ENCODE data around the gene LGSN.
"Not testable (repeated sequence)": the region's sequence is repeated elsewhere in the genome, so short reads cannot be mapped to it uniquely, and the experiment has no call there.

LGSN gene

DNA sequence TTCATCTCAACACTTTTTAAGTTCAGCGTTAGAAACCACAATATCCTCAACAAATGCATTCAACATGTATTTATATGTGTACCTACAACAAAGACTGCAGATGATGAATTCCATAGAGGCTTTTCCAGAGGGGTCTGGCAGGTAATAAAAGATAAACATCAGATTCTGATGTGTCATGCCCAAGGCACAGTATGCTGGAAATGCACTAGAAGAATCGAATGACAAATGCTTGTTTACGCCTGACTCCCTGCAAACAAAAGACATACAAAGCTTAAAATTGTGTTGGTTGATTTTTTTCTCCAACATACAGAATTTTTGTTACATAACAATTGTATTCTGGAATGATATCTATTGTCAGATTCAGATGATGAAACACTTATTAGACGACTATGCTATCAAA, at the start of gene LGSN:
LGSN (minus strand) TSS at position 45 of the 400 bp plus-strand sequence; CDS start at position 5, 40 bp downstream.
- no peak for DNase-seq

GRCh38 chr6:63368347-63368746, 48.6 kb upstream of the LGSN start:
- DNase-seq = no peak

- DNase-seq = not testable (repeated sequence)
These were observed 42.8 kb upstream of the LGSN start for GRCh38 chr6:63362500-63363120.

GRCh38 chr6:63357384-63357783, 37.6 kb upstream of the LGSN start:
- DNase-seq = not testable (repeated sequence)

DNA sequence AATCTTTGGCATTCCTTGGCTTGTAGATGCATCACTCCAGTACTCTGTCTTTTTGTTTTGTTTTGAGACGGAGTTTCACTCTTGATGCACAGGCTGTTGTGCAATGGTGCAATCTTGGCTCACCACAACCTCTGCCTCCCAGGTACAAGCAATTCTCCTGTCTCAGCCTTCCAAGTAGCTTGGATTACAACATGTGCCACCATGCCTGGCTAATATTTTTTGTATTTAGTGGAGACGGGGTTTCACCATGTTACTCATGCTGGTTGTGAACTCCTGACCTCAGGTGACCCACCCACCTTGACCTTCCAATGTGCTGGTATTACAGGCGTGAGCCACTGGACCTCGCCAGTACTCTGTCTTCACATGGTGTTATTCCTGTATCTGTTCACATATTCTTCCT, 35.8 kb upstream of the LGSN start:
- no peak for DNase-seq

DNA sequence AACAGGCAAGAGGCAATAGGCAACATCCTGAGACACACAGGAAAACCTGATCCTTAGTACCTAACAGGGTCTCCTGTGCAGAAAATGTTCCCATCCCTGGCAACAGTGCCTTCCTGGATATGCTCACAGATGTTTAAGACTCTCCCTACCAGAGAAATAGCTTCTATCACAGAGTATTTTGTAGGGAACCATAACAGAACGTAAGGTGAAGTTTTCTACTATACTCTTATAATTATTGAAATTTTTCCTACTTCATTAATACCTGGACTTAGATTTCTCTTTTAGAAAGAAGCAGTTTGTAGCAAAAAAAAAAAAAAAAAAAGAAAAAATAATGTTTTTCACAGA, 33.5 kb upstream of the LGSN start:
- DNase-seq = no peak

GRCh38 chr6:63352544-63353285, 32.9 kb upstream of the LGSN start:
- DNase-seq = peak in 17 of 56 donors; percentile 3 to 44 (median 10)

GRCh38 chr6:63352069-63352543, 32.3 kb upstream of the LGSN start:
- DNase-seq = peak in 1 of 56 donors; percentile 9

GRCh38 chr6:63349401-63349800, 29.6 kb upstream of the LGSN start:
- DNase-seq = no peak

- DNase-seq = no peak
These were observed 29.1 kb upstream of the LGSN start for GRCh38 chr6:63348836-63349235.

DNA sequence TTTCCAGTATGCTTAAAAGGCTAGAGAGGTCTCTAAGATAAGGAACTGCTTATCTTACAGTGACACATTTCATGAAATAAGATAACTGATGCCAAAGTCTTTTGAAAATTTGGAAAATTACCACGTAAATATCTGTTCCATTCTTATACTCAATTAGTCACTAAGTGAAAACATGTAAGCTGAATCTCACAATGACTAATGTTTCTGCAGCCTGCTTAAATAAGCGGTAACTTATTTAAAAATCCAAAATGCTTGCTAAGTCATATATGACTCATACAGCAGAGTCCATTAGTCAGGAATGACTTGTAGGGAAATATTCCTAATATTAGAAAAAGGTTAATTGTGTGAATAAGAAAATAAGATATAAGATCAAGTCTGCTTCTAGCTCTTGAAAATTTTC, 27.8 kb upstream of the LGSN start:
- DNase-seq = no peak

DNA sequence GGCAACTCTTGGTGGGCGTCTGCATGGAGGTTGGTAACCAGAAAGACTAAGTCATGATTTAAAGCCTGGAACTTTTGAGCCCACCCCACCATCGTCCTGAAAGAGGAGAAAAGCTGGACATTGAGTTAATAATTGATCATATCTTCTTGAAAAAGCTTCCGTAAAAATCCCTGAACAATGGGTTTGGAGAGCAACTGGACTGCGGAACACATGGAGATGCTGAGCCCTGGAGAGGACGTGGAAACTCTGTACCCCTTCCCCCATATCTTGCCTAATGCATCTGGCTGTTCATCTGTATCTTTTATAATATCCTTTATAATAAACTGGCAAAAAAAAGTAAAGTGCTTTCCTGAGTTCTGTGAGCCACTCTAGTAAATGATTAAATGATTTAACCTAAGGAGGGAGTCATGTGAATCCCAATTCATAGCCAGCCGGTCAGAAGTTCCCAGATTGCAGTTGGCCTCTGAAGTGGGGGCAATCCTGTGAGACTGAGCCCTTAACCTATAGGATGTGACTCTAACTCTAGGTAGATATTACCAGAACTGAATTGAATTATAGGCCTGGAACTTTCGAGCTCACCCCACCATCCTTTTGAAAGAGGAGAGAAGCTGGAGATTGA, 26.5 kb upstream of the LGSN start:
- DNase-seq = no peak

DNA sequence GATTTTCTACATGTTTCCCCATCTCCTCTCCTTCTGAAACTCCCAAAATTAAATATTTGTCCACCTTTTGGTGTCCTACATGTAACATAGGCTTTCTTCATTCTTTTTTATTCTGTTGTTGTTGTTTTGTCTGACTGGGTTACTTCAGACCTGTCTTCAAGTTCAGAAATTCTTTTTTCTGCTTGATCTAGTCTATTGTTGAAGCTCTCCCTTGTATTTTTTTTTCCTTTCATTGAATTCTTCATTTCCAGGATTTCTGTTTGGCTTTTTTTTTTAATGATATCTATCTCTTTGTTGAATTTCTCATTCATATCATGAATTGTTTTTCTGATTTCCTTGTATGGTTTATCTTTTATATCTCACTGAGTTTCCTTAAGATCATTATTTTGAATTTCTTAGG, 20.6 kb upstream of the LGSN start:
- no peak for DNase-seq

- DNase-seq = not testable (repeated sequence)
These were observed 14.9 kb upstream of the LGSN start for GRCh38 chr6:63334652-63335051.

DNA sequence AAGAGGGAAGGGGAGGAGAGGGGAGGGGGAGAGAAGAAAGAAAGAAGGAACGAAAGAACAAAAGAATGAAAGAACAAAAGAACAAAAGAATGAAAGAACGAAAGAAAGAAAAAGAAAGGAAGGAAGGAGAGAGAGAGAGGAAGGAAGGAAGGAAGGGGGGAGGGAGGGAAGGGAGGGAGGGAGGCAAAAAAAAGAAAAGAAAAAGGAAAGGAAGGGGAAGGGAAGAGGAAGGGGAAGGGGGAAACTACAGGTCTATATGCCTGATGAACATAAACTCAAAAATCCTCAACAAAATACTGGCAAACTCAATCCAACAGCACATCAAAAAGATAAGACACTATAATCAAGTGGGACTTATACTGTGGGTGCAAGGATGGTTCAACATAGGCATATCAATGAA, 13.7 kb upstream of the LGSN start:
- DNase-seq = no peak

GRCh38 chr6:63326630-63327029, 6.8 kb upstream of the LGSN start:
- DNase-seq = not testable (repeated sequence)

GRCh38 chr6:63322981-63323380, 3.2 kb upstream of the LGSN start:
- DNase-seq = no peak

GRCh38 chr6:63321821-63322220, 2.0 kb upstream of the LGSN start:
- DNase-seq = no peak

GRCh38 chr6:63317641-63318040, 2.1 kb downstream of the LGSN start:
- DNase-seq = no peak

DNA sequence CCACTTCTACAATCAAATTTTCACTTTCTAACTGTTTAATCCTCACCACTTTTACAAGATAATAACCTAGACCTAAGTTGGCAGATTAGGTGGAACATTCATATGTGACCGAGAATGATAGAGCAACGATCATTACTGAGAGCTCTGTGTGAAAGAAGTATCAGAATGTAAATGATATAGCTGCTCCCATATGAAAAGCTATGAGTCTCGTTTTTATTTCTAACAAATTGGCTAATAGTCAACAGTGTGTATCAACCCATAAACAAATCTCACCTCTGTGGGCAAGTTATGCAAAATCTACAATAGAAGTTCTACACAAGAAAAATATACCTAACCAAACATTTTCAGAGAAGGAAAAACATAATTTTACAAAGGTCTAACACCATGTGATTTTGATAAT, 3.7 kb downstream of the LGSN start:
- no peak for DNase-seq

DNA sequence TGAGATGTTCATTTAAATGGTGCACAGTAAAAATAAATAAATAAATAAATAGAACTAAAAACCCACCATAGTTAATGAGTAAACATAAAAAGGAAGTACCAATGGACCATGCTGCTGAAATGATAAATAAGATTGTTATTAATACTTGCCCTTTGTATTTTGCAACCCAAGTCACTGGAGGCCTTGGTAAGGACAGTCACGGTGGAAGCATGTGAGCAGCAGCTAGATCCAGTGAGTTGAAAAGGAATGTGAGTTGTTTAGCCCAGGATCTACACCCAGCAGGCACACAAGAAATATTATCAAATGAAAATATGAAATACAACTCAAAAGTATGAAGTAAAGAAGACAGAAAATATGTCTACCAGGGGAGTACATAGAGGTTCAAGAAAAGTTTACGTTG, 6.7 kb downstream of the LGSN start:
- no peak for DNase-seq

DNA sequence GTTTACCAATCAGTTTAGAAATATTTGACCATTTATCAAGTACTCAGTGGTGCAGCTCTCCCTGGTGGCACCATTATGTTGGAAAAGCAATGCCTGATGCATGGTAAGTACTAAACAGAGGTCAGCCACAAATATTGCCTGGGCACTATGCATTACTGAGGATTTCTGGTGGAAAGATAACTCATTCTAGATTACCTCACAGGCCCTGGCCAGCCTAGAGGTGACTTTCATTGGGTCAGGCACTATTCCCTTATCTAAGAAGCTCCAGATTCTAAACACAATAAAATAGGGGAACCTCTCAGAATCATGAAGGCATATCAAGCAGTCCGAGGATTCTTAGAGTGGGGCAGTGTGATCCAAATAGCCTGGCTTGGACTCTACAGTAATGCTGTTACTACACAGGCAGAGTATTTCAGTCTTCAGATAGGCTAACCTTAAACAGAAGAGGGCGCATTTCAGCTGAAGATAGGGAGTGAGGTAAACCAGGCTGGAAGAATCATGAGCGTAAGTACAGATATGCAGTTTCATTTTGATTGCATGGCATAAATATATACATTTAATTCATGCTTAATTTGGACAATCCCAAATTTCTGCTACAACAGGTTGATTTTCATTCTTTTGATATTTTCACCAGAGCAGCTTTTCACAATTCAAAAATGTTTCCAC, 12.1 kb downstream of the LGSN start:
- no peak for DNase-seq
